HEK293 (cell line): Measurements from ENCODE around the gene DHPS.

Source experiments
- EGR2 ChIP-seq: fragments of 450-650 bp; formaldehyde crosslinking; IDR thresholded peaks from 2 replicates; pipeline ENCODE4 v1.5.1; 2016; ENCODE audit warnings: low read depth, missing biosample characterization, missing genetic modification characterization
- HOXC10 ChIP-seq: sonication (generic); formaldehyde crosslinking; IDR thresholded peaks from 2 replicates; pipeline ENCODE4 v1.8.1; 2023; ENCODE audit warnings: mild to moderate bottlenecking, missing genetic modification reagents
- KLF1 ChIP-seq: fragments of 450-650 bp; formaldehyde crosslinking; IDR thresholded peaks from 2 replicates; pipeline ENCODE4 v1.5.1; 2016; ENCODE audit warnings: missing biosample characterization, missing genetic modification characterization
- SCRT2 ChIP-seq: fragments of 450-650 bp; formaldehyde crosslinking; IDR thresholded peaks from 2 replicates; pipeline ENCODE4 v1.5.1; 2016; ENCODE audit warnings: missing biosample characterization, missing genetic modification characterization
- SP3 ChIP-seq: fragments of 450-650 bp; formaldehyde crosslinking; IDR thresholded peaks from 2 replicates; pipeline ENCODE4 v1.5.1; 2016; ENCODE audit warnings: missing biosample characterization, missing genetic modification characterization
- SP7 ChIP-seq: fragments of 450-650 bp; formaldehyde crosslinking; IDR thresholded peaks from 2 replicates; pipeline ENCODE4 v1.5.1; 2016; ENCODE audit warnings: missing biosample characterization, missing genetic modification characterization
- YY2 ChIP-seq: fragments of 450-650 bp; formaldehyde crosslinking; IDR thresholded peaks from 2 replicates; pipeline ENCODE4 v1.5.1; 2016; ENCODE audit warnings: missing biosample characterization, missing genetic modification characterization
- ZFHX2 ChIP-seq: fragments of 450-650 bp; formaldehyde crosslinking; conservative IDR thresholded peaks from 2 replicates; pipeline ENCODE4 v1.5.1; 2016; ENCODE audit warnings: missing biosample characterization, missing genetic modification characterization
- ZNF121 ChIP-seq: fragments of 450-650 bp; formaldehyde crosslinking; IDR thresholded peaks from 2 replicates; pipeline ENCODE4 v1.5.1; 2016; ENCODE audit warnings: missing biosample characterization, missing genetic modification characterization
- ZNF146 ChIP-seq: fragments of 450-650 bp; formaldehyde crosslinking; IDR thresholded peaks from 2 replicates; pipeline ENCODE4 v1.5.1; 2016; ENCODE audit warnings: missing biosample characterization, missing genetic modification characterization
- ZNF174 ChIP-seq: fragments of 450-650 bp; formaldehyde crosslinking; IDR thresholded peaks from 2 replicates; pipeline ENCODE4 v1.5.0; 2017; ENCODE audit warnings: missing biosample characterization, mild to moderate bottlenecking, missing genetic modification characterization
- ZNF175 ChIP-seq: fragments of 450-650 bp; formaldehyde crosslinking; IDR thresholded peaks from 2 replicates; pipeline ENCODE4 v1.5.1; 2016; ENCODE audit warnings: missing biosample characterization, missing genetic modification characterization
- ZNF214 ChIP-seq: fragments of 450-650 bp; formaldehyde crosslinking; IDR thresholded peaks from 2 replicates; pipeline ENCODE4 v1.5.1; 2017; ENCODE audit warnings: missing biosample characterization, mild to moderate bottlenecking, missing genetic modification characterization, borderline replicate concordance
- ZNF335 ChIP-seq: fragments of 450-650 bp; formaldehyde crosslinking; conservative IDR thresholded peaks from 2 replicates; pipeline ENCODE4 v1.5.1; 2016; ENCODE audit warnings: missing biosample characterization, missing genetic modification characterization
- ZNF341 ChIP-seq: fragments of 450-650 bp; formaldehyde crosslinking; IDR thresholded peaks from 2 replicates; pipeline ENCODE4; 2016; ENCODE audit warnings: low read depth, missing biosample characterization, missing genetic modification characterization
- ZNF433 ChIP-seq: fragments of 450-650 bp; formaldehyde crosslinking; IDR thresholded peaks from 2 replicates; pipeline ENCODE4 v1.5.1; 2016; ENCODE audit warnings: missing biosample characterization, missing genetic modification characterization, low read depth
- ZNF549 ChIP-seq: fragments of 450-650 bp; IDR thresholded peaks from 2 replicates; pipeline ENCODE4 v1.5.1; 2018; ENCODE audit warnings: missing biosample characterization, missing genetic modification characterization, mild to moderate bottlenecking, inconsistent platforms, moderate library complexity
- ZNF660 ChIP-seq: fragments of 450-650 bp; IDR thresholded peaks from 2 replicates; pipeline ENCODE4 v1.5.1; 2018; ENCODE audit warnings: missing biosample characterization, mild to moderate bottlenecking, missing genetic modification characterization
- ZNF664 ChIP-seq: fragments of 450-650 bp; formaldehyde crosslinking; IDR thresholded peaks from 2 replicates; pipeline ENCODE4 v1.5.1; 2016; ENCODE audit warnings: missing biosample characterization, missing genetic modification characterization
- ZNF701 ChIP-seq: fragments of 450-650 bp; formaldehyde crosslinking; IDR thresholded peaks from 2 replicates; pipeline ENCODE4 v1.5.1; 2016; ENCODE audit warnings: missing biosample characterization, missing genetic modification characterization
- ZNF776 ChIP-seq: fragments of 450-650 bp; formaldehyde crosslinking; IDR thresholded peaks from 2 replicates; pipeline ENCODE4 v1.5.0; 2017; ENCODE audit warnings: missing biosample characterization, missing genetic modification characterization, borderline replicate concordance
- ZNF830 ChIP-seq: fragments of 450-650 bp; IDR thresholded peaks from 2 replicates; pipeline ENCODE4 v1.5.0; 2018; ENCODE audit warnings: missing biosample characterization, missing genetic modification characterization, low read depth, mild to moderate bottlenecking, moderate library complexity
- ZSCAN30 ChIP-seq: fragments of 450-650 bp; IDR thresholded peaks from 2 replicates; pipeline ENCODE4 v1.5.1; 2018; ENCODE audit warnings: missing biosample characterization, mild to moderate bottlenecking, missing genetic modification characterization, moderate library complexity
- TF ChIP-seq, protein P1 (sequence below): fragments of 450-650 bp; formaldehyde crosslinking; IDR thresholded peaks from 2 replicates; pipeline ENCODE4 v1.5.1; 2016; ENCODE audit warnings: missing biosample characterization, missing genetic modification characterization
- TF ChIP-seq, protein P2 (sequence below): fragments of 450-650 bp; IDR thresholded peaks from 2 replicates; pipeline ENCODE4 v1.5.1; 2018; ENCODE audit warnings: missing biosample characterization, mild to moderate bottlenecking, missing genetic modification characterization
- TF ChIP-seq, protein P3 (sequence below): fragments of 450-650 bp; formaldehyde crosslinking; IDR thresholded peaks from 2 replicates; pipeline ENCODE4 v1.5.1; 2017; ENCODE audit warnings: missing biosample characterization, missing genetic modification characterization
- TF ChIP-seq, protein P4 (sequence below): fragments of 450-650 bp; formaldehyde crosslinking; IDR thresholded peaks from 2 replicates; pipeline ENCODE4 v1.5.1; 2016; ENCODE audit warnings: missing biosample characterization, missing genetic modification characterization
- TF ChIP-seq, protein P5 (sequence below): fragments of 450-650 bp; formaldehyde crosslinking; IDR thresholded peaks from 2 replicates; pipeline ENCODE4 v1.5.1; 2016; ENCODE audit warnings: missing biosample characterization, missing genetic modification characterization
- TF ChIP-seq, protein P6 (sequence below): fragments of 450-650 bp; formaldehyde crosslinking; IDR thresholded peaks from 2 replicates; pipeline ENCODE4 v1.5.1; 2016; ENCODE audit warnings: missing biosample characterization, missing genetic modification characterization

Gene DHPS

DNA sequence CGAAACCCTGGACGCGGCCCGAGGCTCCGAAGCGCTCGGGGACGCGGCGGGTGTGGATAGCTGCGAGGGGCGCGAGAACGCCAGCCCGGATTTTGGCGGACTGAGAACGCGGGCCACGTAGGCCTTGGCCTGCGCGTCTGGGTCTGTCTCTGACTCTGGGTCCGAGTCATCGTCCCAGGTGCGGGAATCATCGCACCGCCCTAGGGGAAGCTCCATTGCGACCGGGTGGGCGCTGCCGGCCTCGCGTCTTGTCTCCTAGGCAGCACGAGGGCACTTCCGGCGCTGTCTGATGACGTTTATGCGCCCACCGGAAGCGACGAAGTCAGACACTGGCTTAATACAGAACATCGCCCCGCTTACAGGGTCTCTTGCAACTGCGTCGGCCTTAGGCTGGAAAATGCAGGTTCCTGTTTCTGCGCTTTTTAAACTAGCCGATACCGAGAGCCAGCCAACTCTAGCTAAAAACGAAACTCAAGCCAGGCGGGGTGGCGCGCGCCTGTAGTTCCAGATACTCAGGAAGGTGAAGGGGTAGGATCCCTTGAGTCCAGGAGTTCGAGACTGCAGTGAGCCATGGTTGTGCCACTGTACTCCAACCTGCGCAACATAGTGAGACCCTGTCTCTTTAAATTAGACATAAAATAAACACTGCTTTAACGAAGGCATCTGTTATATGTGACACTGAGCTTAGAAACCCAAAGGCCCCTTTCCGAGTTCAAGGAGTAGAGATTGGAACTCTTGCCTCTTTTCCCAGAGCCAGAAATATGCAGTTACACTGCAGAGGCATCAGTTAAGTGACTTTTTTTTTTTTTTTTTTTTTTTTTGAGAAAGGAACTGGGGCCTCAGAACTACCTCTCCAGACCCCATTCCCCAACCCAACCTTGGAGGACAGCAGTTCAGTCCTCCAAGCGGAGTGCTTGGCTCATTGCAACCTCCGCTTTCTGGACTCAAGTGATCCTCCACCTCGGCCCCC is 15.0 kb upstream of the DHPS start, which contains the start of gene FBXW9 (continued):
- TF ChIP-seq, protein P1, sequence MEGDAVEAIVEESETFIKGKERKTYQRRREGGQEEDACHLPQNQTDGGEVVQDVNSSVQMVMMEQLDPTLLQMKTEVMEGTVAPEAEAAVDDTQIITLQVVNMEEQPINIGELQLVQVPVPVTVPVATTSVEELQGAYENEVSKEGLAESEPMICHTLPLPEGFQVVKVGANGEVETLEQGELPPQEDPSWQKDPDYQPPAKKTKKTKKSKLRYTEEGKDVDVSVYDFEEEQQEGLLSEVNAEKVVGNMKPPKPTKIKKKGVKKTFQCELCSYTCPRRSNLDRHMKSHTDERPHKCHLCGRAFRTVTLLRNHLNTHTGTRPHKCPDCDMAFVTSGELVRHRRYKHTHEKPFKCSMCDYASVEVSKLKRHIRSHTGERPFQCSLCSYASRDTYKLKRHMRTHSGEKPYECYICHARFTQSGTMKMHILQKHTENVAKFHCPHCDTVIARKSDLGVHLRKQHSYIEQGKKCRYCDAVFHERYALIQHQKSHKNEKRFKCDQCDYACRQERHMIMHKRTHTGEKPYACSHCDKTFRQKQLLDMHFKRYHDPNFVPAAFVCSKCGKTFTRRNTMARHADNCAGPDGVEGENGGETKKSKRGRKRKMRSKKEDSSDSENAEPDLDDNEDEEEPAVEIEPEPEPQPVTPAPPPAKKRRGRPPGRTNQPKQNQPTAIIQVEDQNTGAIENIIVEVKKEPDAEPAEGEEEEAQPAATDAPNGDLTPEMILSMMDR (tag by site-specific recombination) = peak; percentile 24; the same call in 1 of the 2 replicates
- TF ChIP-seq, protein P2, sequence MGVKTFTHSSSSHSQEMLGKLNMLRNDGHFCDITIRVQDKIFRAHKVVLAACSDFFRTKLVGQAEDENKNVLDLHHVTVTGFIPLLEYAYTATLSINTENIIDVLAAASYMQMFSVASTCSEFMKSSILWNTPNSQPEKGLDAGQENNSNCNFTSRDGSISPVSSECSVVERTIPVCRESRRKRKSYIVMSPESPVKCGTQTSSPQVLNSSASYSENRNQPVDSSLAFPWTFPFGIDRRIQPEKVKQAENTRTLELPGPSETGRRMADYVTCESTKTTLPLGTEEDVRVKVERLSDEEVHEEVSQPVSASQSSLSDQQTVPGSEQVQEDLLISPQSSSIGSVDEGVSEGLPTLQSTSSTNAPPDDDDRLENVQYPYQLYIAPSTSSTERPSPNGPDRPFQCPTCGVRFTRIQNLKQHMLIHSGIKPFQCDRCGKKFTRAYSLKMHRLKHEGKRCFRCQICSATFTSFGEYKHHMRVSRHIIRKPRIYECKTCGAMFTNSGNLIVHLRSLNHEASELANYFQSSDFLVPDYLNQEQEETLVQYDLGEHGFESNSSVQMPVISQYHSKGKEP = peak; percentile 71; the same call in 1 of the 2 replicates
- TF ChIP-seq ZSCAN30 (tag by site-specific recombination) (peak; percentile 6; the same call in 1 of the 2 replicates), ZNF174 (tag by site-specific recombination) (no peak), YY2 (tag by site-specific recombination) (peak; percentile 78), ZNF776 (no peak), ZNF433 (tag by site-specific recombination) (no peak), ZNF660 (peak; percentile 80), HOXC10 (CRISPR knock-in tag) (no peak), ZNF549 (no peak), ZNF701 (tag by site-specific recombination) (no peak), ZNF146 (tag by site-specific recombination) (no peak), ZNF121 (tag by site-specific recombination) (no peak), EGR2 (tag by site-specific recombination) (no peak), ZNF341 (tag by site-specific recombination) (peak; percentile 28; the same call in 1 of the 2 replicates), ZFHX2 (tag by site-specific recombination) (peak; percentile 41; the same call in 1 of the 2 replicates), ZNF214 (tag by site-specific recombination) (no peak), ZNF335 (tag by site-specific recombination) (peak; percentile 57), SCRT2 (no peak), SP7 (tag by site-specific recombination) (peak; percentile 67; the same call in 1 of the 2 replicates), ZNF175 (tag by site-specific recombination) (no peak), ZNF830 (tag by site-specific recombination) (no peak), SP3 (tag by site-specific recombination) (peak; percentile 55; the same call in 1 of the 2 replicates), KLF1 (0 out of 2 replicates have a peak, but pooled peaks have one; percentile 11), ZNF664 (tag by site-specific recombination) (peak; percentile 33; the same call in 1 of the 2 replicates)
- TF ChIP-seq, protein P3, sequence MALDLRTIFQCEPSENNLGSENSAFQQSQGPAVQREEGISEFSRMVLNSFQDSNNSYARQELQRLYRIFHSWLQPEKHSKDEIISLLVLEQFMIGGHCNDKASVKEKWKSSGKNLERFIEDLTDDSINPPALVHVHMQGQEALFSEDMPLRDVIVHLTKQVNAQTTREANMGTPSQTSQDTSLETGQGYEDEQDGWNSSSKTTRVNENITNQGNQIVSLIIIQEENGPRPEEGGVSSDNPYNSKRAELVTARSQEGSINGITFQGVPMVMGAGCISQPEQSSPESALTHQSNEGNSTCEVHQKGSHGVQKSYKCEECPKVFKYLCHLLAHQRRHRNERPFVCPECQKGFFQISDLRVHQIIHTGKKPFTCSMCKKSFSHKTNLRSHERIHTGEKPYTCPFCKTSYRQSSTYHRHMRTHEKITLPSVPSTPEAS (tag by site-specific recombination) = no peak
- TF ChIP-seq, protein P4, sequence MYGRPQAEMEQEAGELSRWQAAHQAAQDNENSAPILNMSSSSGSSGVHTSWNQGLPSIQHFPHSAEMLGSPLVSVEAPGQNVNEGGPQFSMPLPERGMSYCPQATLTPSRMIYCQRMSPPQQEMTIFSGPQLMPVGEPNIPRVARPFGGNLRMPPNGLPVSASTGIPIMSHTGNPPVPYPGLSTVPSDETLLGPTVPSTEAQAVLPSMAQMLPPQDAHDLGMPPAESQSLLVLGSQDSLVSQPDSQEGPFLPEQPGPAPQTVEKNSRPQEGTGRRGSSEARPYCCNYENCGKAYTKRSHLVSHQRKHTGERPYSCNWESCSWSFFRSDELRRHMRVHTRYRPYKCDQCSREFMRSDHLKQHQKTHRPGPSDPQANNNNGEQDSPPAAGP (tag by site-specific recombination) = peak; percentile 74; the same call in 1 of the 2 replicates
- TF ChIP-seq, protein P5, sequence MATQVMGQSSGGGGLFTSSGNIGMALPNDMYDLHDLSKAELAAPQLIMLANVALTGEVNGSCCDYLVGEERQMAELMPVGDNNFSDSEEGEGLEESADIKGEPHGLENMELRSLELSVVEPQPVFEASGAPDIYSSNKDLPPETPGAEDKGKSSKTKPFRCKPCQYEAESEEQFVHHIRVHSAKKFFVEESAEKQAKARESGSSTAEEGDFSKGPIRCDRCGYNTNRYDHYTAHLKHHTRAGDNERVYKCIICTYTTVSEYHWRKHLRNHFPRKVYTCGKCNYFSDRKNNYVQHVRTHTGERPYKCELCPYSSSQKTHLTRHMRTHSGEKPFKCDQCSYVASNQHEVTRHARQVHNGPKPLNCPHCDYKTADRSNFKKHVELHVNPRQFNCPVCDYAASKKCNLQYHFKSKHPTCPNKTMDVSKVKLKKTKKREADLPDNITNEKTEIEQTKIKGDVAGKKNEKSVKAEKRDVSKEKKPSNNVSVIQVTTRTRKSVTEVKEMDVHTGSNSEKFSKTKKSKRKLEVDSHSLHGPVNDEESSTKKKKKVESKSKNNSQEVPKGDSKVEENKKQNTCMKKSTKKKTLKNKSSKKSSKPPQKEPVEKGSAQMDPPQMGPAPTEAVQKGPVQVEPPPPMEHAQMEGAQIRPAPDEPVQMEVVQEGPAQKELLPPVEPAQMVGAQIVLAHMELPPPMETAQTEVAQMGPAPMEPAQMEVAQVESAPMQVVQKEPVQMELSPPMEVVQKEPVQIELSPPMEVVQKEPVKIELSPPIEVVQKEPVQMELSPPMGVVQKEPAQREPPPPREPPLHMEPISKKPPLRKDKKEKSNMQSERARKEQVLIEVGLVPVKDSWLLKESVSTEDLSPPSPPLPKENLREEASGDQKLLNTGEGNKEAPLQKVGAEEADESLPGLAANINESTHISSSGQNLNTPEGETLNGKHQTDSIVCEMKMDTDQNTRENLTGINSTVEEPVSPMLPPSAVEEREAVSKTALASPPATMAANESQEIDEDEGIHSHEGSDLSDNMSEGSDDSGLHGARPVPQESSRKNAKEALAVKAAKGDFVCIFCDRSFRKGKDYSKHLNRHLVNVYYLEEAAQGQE (tag by site-specific recombination) = no peak
- TF ChIP-seq, protein P6, sequence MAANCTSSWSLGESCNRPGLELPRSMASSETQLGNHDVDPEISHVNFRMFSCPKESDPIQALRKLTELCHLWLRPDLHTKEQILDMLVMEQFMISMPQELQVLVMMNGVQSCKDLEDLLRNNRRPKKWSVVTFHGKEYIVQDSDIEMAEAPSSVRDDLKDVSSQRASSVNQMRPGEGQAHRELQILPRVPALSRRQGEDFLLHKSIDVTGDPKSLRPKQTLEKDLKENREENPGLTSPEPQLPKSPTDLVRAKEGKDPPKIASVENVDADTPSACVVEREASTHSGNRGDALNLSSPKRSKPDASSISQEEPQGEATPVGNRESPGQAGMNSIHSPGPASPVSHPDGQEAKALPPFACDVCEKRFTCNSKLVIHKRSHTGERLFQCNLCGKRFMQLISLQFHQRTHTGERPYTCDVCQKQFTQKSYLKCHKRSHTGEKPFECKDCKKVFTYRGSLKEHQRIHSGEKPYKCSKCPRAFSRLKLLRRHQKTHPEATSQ (tag by site-specific recombination) = no peak
